ENCODE results near the gene SLC22A23.
"Not testable (repeated sequence)": the region's sequence is repeated elsewhere in the genome, so short reads cannot be mapped to it uniquely, and the experiment has no call there.

DNA sequence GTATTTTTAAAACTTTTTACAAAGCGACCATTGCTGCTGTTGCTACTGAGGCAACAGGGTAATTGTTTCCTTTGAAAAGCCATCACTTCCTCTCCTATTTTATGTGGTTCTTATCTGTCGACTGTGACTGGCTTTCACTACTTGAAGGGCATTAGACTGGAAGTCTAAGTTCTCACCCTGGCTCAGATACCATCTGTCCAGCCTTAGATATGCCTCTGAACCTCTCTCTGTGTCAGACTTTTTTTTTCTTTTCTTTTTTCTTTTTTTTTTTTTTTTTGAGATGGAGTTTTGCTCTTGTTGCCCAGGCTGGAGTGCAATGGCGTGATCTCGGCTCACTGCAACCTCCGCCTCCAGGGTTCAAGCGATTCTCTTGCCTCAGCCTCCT lies 78.5 kb downstream of the SLC22A23 start:
- TF ChIP-seq ZSCAN30 (tag by site-specific recombination; IDR thresholded peaks at IDR 0.05); ZFP3 (tag by site-specific recombination; IDR thresholded peaks at IDR 0.05; ENCODE audit: low read depth); YY1 (tag by site-specific recombination; IDR thresholded peaks at IDR 0.05); ZBTB8A (tag by site-specific recombination; IDR thresholded peaks at IDR 0.05): not testable (repeated sequence)
- TF ChIP-seq, protein P1, sequence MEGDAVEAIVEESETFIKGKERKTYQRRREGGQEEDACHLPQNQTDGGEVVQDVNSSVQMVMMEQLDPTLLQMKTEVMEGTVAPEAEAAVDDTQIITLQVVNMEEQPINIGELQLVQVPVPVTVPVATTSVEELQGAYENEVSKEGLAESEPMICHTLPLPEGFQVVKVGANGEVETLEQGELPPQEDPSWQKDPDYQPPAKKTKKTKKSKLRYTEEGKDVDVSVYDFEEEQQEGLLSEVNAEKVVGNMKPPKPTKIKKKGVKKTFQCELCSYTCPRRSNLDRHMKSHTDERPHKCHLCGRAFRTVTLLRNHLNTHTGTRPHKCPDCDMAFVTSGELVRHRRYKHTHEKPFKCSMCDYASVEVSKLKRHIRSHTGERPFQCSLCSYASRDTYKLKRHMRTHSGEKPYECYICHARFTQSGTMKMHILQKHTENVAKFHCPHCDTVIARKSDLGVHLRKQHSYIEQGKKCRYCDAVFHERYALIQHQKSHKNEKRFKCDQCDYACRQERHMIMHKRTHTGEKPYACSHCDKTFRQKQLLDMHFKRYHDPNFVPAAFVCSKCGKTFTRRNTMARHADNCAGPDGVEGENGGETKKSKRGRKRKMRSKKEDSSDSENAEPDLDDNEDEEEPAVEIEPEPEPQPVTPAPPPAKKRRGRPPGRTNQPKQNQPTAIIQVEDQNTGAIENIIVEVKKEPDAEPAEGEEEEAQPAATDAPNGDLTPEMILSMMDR (tag by site-specific recombination; IDR thresholded peaks at IDR 0.05) = not testable (repeated sequence)
- TF ChIP-seq, protein P2, sequence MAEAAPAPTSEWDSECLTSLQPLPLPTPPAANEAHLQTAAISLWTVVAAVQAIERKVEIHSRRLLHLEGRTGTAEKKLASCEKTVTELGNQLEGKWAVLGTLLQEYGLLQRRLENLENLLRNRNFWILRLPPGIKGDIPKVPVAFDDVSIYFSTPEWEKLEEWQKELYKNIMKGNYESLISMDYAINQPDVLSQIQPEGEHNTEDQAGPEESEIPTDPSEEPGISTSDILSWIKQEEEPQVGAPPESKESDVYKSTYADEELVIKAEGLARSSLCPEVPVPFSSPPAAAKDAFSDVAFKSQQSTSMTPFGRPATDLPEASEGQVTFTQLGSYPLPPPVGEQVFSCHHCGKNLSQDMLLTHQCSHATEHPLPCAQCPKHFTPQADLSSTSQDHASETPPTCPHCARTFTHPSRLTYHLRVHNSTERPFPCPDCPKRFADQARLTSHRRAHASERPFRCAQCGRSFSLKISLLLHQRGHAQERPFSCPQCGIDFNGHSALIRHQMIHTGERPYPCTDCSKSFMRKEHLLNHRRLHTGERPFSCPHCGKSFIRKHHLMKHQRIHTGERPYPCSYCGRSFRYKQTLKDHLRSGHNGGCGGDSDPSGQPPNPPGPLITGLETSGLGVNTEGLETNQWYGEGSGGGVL (tag by site-specific recombination; IDR thresholded peaks at IDR 0.05) = not testable (repeated sequence)
